ENCODE results near the gene LHFPL6. TPM values are rescaled to one million over a fixed set of nuclear protein-coding genes. Genes with fewer than 3 reads are reported as not detected.

The LHFPL6 gene
- total RNA-seq, 1 donor from 2014 or later, result 54.8 TPM

DNA sequence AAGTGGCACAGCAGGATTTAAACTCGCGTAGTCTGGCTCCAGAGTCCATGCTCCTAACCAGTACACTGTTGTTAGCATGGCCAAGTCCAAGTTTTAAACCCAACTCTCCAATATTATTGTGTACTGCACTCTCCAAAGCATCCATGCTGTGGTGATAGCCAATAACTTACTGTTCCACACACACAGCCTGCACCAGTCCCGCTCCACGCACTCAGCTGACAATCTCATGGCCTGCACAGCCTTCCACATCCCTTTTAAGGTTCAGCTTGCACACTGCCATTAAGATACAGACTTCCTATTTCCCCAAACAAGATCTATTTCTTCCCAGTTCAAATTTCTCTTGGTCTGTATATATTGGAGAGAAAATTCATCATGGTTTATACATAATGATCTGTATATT lies 80.7 kb downstream of the LHFPL6 start:
- TF ChIP-seq, protein P1, sequence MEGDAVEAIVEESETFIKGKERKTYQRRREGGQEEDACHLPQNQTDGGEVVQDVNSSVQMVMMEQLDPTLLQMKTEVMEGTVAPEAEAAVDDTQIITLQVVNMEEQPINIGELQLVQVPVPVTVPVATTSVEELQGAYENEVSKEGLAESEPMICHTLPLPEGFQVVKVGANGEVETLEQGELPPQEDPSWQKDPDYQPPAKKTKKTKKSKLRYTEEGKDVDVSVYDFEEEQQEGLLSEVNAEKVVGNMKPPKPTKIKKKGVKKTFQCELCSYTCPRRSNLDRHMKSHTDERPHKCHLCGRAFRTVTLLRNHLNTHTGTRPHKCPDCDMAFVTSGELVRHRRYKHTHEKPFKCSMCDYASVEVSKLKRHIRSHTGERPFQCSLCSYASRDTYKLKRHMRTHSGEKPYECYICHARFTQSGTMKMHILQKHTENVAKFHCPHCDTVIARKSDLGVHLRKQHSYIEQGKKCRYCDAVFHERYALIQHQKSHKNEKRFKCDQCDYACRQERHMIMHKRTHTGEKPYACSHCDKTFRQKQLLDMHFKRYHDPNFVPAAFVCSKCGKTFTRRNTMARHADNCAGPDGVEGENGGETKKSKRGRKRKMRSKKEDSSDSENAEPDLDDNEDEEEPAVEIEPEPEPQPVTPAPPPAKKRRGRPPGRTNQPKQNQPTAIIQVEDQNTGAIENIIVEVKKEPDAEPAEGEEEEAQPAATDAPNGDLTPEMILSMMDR (IDR thresholded peaks at IDR 0.05), result no peak
- TF ChIP-seq POLR2A (IDR thresholded peaks at IDR 0.05) (no peak), POLR2AphosphoS5 (IDR thresholded peaks at IDR 0.05; ENCODE audit: insufficient read depth in 1 of 2, low read depth in 1 of 2) (no peak)
- no peak for DNase-seq (ENCODE audit: extremely low spot score in 2 of 2)

GRCh38 chr13:39521701-39522100 lies 81.3 kb downstream of the LHFPL6 start:
- Histone ChIP-seq H3K4me1 (peaks cover 8% of the 10 kb centered on the region), H3K36me3 (no peaks in the 10 kb centered on the region), H3K27ac (no peak overlapping the region), H3K27me3 (no peaks in the 10 kb centered on the region), H3K9me3 (no peaks in the 10 kb centered on the region), H3K4me3 (no peak overlapping the region)
- intact Hi-C loops (cut with DNase I), result no loop called here
- DNase-seq (ENCODE audit: extremely low spot score in 2 of 2), result no peak
- TF ChIP-seq, protein P1 (IDR thresholded peaks at IDR 0.05), result no peak
- no peak for TF ChIP-seq POLR2AphosphoS5 (IDR thresholded peaks at IDR 0.05; ENCODE audit: insufficient read depth in 1 of 2, low read depth in 1 of 2)
- no peak for TF ChIP-seq POLR2A (IDR thresholded peaks at IDR 0.05)

More for the DNA sequence above, 80.7 kb downstream of the LHFPL6 start:
- intact Hi-C loops (cut with DNase I), result no loop called here
- Histone ChIP-seq H3K36me3 (no peaks in the 10 kb centered on the region), H3K27ac (no peak overlapping the region), H3K4me1 (peaks cover 8% of the 10 kb centered on the region), H3K27me3 (no peaks in the 10 kb centered on the region), H3K9me3 (no peaks in the 10 kb centered on the region), H3K4me3 (no peak overlapping the region)

- TF ChIP-seq POLR2A (IDR thresholded peaks at IDR 0.05) (no peak), POLR2AphosphoS5 (IDR thresholded peaks at IDR 0.05; ENCODE audit: insufficient read depth in 1 of 2, low read depth in 1 of 2) (no peak)
- TF ChIP-seq, protein P1 (IDR thresholded peaks at IDR 0.05), result no peak
- DNase-seq (ENCODE audit: extremely low spot score in 2 of 2), result no peak
Observed at GRCh38 chr13:39516096-39516495, 86.9 kb downstream of the LHFPL6 start.

GRCh38 chr13:39515224-39515714 lies 87.7 kb downstream of the LHFPL6 start:
- H3K9me3 ChIP-seq, result no peaks in the 10 kb centered on the region
- no peak overlapping the region for H3K27ac ChIP-seq
- DNase-seq (ENCODE audit: extremely low spot score in 2 of 2), result no peak
- no peaks in the 10 kb centered on the region for H3K4me1 ChIP-seq
- intact Hi-C loops (cut with DNase I), result no loop called here
- no peak for TF ChIP-seq POLR2AphosphoS5 (IDR thresholded peaks at IDR 0.05; ENCODE audit: insufficient read depth in 1 of 2, low read depth in 1 of 2)
- no peak for TF ChIP-seq POLR2A (IDR thresholded peaks at IDR 0.05)
- TF ChIP-seq, protein P1 (IDR thresholded peaks at IDR 0.05), result no peak
- H3K36me3 ChIP-seq, result no peaks in the 10 kb centered on the region
- H3K27me3 ChIP-seq, result no peaks in the 10 kb centered on the region
- no peak overlapping the region for H3K4me3 ChIP-seq

More at GRCh38 chr13:39516096-39516495, 86.9 kb downstream of the LHFPL6 start:
- Histone ChIP-seq H3K36me3 (no peaks in the 10 kb centered on the region), H3K9me3 (no peaks in the 10 kb centered on the region), H3K27ac (no peak overlapping the region), H3K4me1 (no peaks in the 10 kb centered on the region), H3K4me3 (no peak overlapping the region), H3K27me3 (no peaks in the 10 kb centered on the region)
- intact Hi-C loops (cut with DNase I), result no loop called here

- Histone ChIP-seq H3K9me3 (no peaks in the 10 kb centered on the region), H3K4me3 (no peak overlapping the region), H3K27me3 (no peaks in the 10 kb centered on the region), H3K36me3 (no peaks in the 10 kb centered on the region), H3K27ac (no peak overlapping the region), H3K4me1 (no peaks in the 10 kb centered on the region)
- intact Hi-C loops (cut with DNase I), result no loop called here
- DNase-seq (ENCODE audit: extremely low spot score in 2 of 2), result no peak
- TF ChIP-seq, protein P1 (IDR thresholded peaks at IDR 0.05), result no peak
- TF ChIP-seq POLR2AphosphoS5 (IDR thresholded peaks at IDR 0.05; ENCODE audit: insufficient read depth in 1 of 2, low read depth in 1 of 2) (no peak), POLR2A (IDR thresholded peaks at IDR 0.05) (no peak)
Observed at GRCh38 chr13:39512687-39513086, 90.3 kb downstream of the LHFPL6 start.

All from vagina (tissue), 2 donors.